Karpas-422 (cell line): Measurements from ENCODE around the gene ZFAND3. TPM values are rescaled to one million over a fixed set of nuclear protein-coding genes. Genes with fewer than 3 reads are reported as not detected.
"Not testable (repeated sequence)": the region's sequence is repeated elsewhere in the genome, so short reads cannot be mapped to it uniquely, and the experiment has no call there.

ENCODE experiments used
- DNase-seq: peaks from one replicate; pipeline ENCODE4 v3.0.0-alpha.2; 2015
- H2AFZ ChIP-seq: fragments of 200-600 bp; sonication (generic); 2 replicates; pipeline ENCODE4 v1.6.1; 2014; ENCODE audit warnings: antibody characterized with exemption, low read length, mixed read lengths
- H3K27ac ChIP-seq: fragments of 200-600 bp; sonication (generic); 2 replicates; pipeline ENCODE4 v1.5.1; 2014; ENCODE audit warnings: mild to moderate bottlenecking, low read length, moderate library complexity
- H3K27me3 ChIP-seq: fragments of 200-600 bp; sonication (generic); 2 replicates; pipeline ENCODE4 v1.6.1; 2014; ENCODE audit warnings: low read length, mixed read lengths
- H3K36me3 ChIP-seq: fragments of 200-600 bp; sonication (generic); 2 replicates; pipeline ENCODE4 v1.6.1; 2014; ENCODE audit warnings: low read length, mixed read lengths; ENCODE audit not compliant: insufficient read depth
- H3K4me1 ChIP-seq: fragments of 200-600 bp; sonication (generic); 2 replicates; pipeline ENCODE4 v1.6.1; 2014; ENCODE audit warnings: mild to moderate bottlenecking, low read length, mixed read lengths
- H3K4me2 ChIP-seq: fragments of 200-600 bp; sonication (generic); 2 replicates; pipeline ENCODE4 v1.6.1; 2014; ENCODE audit warnings: low read length, low read depth, mild to moderate bottlenecking; ENCODE audit not compliant: poor library complexity, severe bottlenecking
- H3K4me3 ChIP-seq: fragments of 200-600 bp; sonication (generic); 2 replicates; pipeline ENCODE4 v1.5.1; 2014; ENCODE audit warnings: mild to moderate bottlenecking, antibody characterized with exemption, low read length, mixed read lengths
- H3K79me2 ChIP-seq: fragments of 200-600 bp; sonication (generic); 2 replicates; pipeline ENCODE4 v1.6.1; 2014; ENCODE audit warnings: mild to moderate bottlenecking, low read length, mixed read lengths
- H3K9ac ChIP-seq: fragments of 200-600 bp; sonication (generic); 2 replicates; pipeline ENCODE4 v1.6.0; 2014; ENCODE audit warnings: low read length
- H3K9me2 ChIP-seq: fragments of 200-600 bp; sonication (generic), shearing (Covaris generic); replicated peaks from 2 replicates; pipeline ENCODE4 v1.6.0; 2014; ENCODE audit warnings: mild to moderate bottlenecking, low read length, moderate library complexity; ENCODE audit not compliant: insufficient read depth
- H3K9me3 ChIP-seq: fragments of 300-700, 200-600 bp; sonication (generic); 2 replicates; pipeline ENCODE4 v1.6.1; 2014; ENCODE audit warnings: low read length, mixed read lengths
- H4K20me1 ChIP-seq: fragments of 200-600 bp; sonication (generic); 2 replicates; pipeline ENCODE4 v1.6.1; 2014; ENCODE audit warnings: mild to moderate bottlenecking, antibody characterized with exemption, low read length, low read depth; ENCODE audit not compliant: insufficient read depth
- total RNA-seq: library from RNA; depleted of rRNA; stranded (reverse); fragments of >200 nt; shearing (Covaris generic); gene quantifications from 2 replicates; pipeline ENCODE4 v1.2.3, GENCODE V29; 2014; ENCODE audit warnings: low replicate concordance

ZFAND3 gene
- total RNA-seq, 1 experiment from 2014 or later, result 4.0 TPM

GRCh38 chr6:37985355-37985754 is 165.8 kb downstream of the ZFAND3 start:
- Histone ChIP-seq H3K27ac (no peak overlapping the region), H3K79me2 (no peaks in the 10 kb centered on the region), H3K9ac (no peak overlapping the region), H3K4me3 (no peak overlapping the region), H3K27me3 (no peaks in the 10 kb centered on the region), H3K4me1 (no peaks in the 10 kb centered on the region), H4K20me1 (peaks cover 79% of the 10 kb centered on the region), H3K36me3 (no peaks in the 10 kb centered on the region), H3K4me2 (no peak overlapping the region), H3K9me3 (no peaks in the 10 kb centered on the region), H3K9me2 (no peaks in the 10 kb centered on the region), H2AFZ (no peak overlapping the region)
- no peak for DNase-seq

- Histone ChIP-seq H3K9ac (no peak overlapping the region), H3K4me2 (no peak overlapping the region), H3K36me3 (no peaks in the 10 kb centered on the region), H3K9me2 (no peaks in the 10 kb centered on the region), H3K4me3 (no peak overlapping the region), H3K4me1 (no peaks in the 10 kb centered on the region), H3K27ac (no peak overlapping the region), H3K27me3 (no peaks in the 10 kb centered on the region), H3K79me2 (no peaks in the 10 kb centered on the region), H3K9me3 (no peaks in the 10 kb centered on the region), H4K20me1 (peaks cover 70% of the 10 kb centered on the region), H2AFZ (no peak overlapping the region)
- no peak for DNase-seq
Observed at GRCh38 chr6:37987018-37987417, 167.5 kb downstream of the ZFAND3 start.

GRCh38 chr6:37987559-37987958 is 168.0 kb downstream of the ZFAND3 start:
- H3K36me3 ChIP-seq, result no peaks in the 10 kb centered on the region
- no peaks in the 10 kb centered on the region for H3K27me3 ChIP-seq
- no peaks in the 10 kb centered on the region for H3K9me2 ChIP-seq
- no peaks in the 10 kb centered on the region for H3K9me3 ChIP-seq
- H3K27ac ChIP-seq, result no peak overlapping the region
- no peak overlapping the region for H3K4me2 ChIP-seq
- H3K4me3 ChIP-seq, result no peak overlapping the region
- no peaks in the 10 kb centered on the region for H3K4me1 ChIP-seq
- H4K20me1 ChIP-seq, result peaks cover 72% of the 10 kb centered on the region
- no peaks in the 10 kb centered on the region for H3K79me2 ChIP-seq
- no peak for DNase-seq
- no peak overlapping the region for H2AFZ ChIP-seq
- H3K9ac ChIP-seq, result no peak overlapping the region

- Histone ChIP-seq H3K9me3 (no peaks in the 10 kb centered on the region), H3K9ac (no peak overlapping the region), H4K20me1 (peaks cover 74% of the 10 kb centered on the region), H3K4me3 (no peak overlapping the region), H3K79me2 (no peaks in the 10 kb centered on the region), H2AFZ (no peak overlapping the region), H3K4me2 (no peak overlapping the region), H3K27ac (no peak overlapping the region), H3K4me1 (no peaks in the 10 kb centered on the region), H3K27me3 (no peaks in the 10 kb centered on the region), H3K9me2 (no peaks in the 10 kb centered on the region), H3K36me3 (no peaks in the 10 kb centered on the region)
- DNase-seq, result no peak
Observed at GRCh38 chr6:37988127-37988526, 168.6 kb downstream of the ZFAND3 start.

GRCh38 chr6:37988696-37989095 is 169.2 kb downstream of the ZFAND3 start:
- Histone ChIP-seq H3K4me3 (no peak overlapping the region), H3K4me1 (no peaks in the 10 kb centered on the region), H4K20me1 (peaks cover 71% of the 10 kb centered on the region), H3K27ac (no peak overlapping the region), H3K27me3 (no peaks in the 10 kb centered on the region), H3K9ac (no peak overlapping the region), H3K36me3 (no peaks in the 10 kb centered on the region), H3K9me3 (no peaks in the 10 kb centered on the region), H3K4me2 (no peak overlapping the region), H3K79me2 (no peaks in the 10 kb centered on the region), H2AFZ (no peak overlapping the region), H3K9me2 (no peaks in the 10 kb centered on the region)
- no peak for DNase-seq

- Histone ChIP-seq H3K4me1 (no peaks in the 10 kb centered on the region), H3K79me2 (no peaks in the 10 kb centered on the region)
Observed at GRCh38 chr6:37990762-37991525, 171.4 kb downstream of the ZFAND3 start.

GRCh38 chr6:37992749-37993148 is 173.2 kb downstream of the ZFAND3 start:
- Histone ChIP-seq H3K9ac (no peak overlapping the region), H3K27ac (no peak overlapping the region), H3K4me2 (no peak overlapping the region), H3K9me2 (no peaks in the 10 kb centered on the region), H3K27me3 (no peaks in the 10 kb centered on the region), H3K4me1 (no peaks in the 10 kb centered on the region), H3K4me3 (no peak overlapping the region), H3K79me2 (no peaks in the 10 kb centered on the region), H3K36me3 (no peaks in the 10 kb centered on the region), H3K9me3 (no peaks in the 10 kb centered on the region), H4K20me1 (peaks cover 62% of the 10 kb centered on the region), H2AFZ (no peak overlapping the region)
- DNase-seq, result no peak

More at GRCh38 chr6:37990762-37991525, 171.4 kb downstream of the ZFAND3 start:
- Histone ChIP-seq H2AFZ (no peak overlapping the region), H3K9me2 (no peaks in the 10 kb centered on the region), H3K27ac (no peak overlapping the region), H3K4me3 (no peak overlapping the region), H3K4me2 (no peak overlapping the region), H3K9ac (no peak overlapping the region), H3K36me3 (no peaks in the 10 kb centered on the region), H4K20me1 (peaks cover 68% of the 10 kb centered on the region), H3K9me3 (no peaks in the 10 kb centered on the region), H3K27me3 (no peaks in the 10 kb centered on the region)
- no peak for DNase-seq

- H3K4me1 ChIP-seq, H3K36me3 ChIP-seq, H3K4me3 ChIP-seq, H3K79me2 ChIP-seq, DNase-seq, H3K9ac ChIP-seq, H3K9me3 ChIP-seq, H3K4me2 ChIP-seq, H2AFZ ChIP-seq, H3K27me3 ChIP-seq, H3K9me2 ChIP-seq, H3K27ac ChIP-seq: not testable (repeated sequence)
- peaks cover 62% of the 10 kb centered on the region for H4K20me1 ChIP-seq
Observed at GRCh38 chr6:37993194-37993593, 173.7 kb downstream of the ZFAND3 start.
